GM23338 (cell line): ENCODE measurements around the gene SLC2A9.

Experiments used
- CTCF ChIP-seq, 2 experiments: fragments of 200-600 bp in 1 of 2; sonication (generic) in 1 of 2; conservative IDR thresholded peaks; 2 replicates each; pipeline versions ENCODE4 v1.5.1 to v1.6.1; 2016 to 2017; ENCODE audit warnings: antibody characterized with exemption in 2 of 2, low read depth in 2 of 2, mild to moderate bottlenecking in 2 of 2, moderate library complexity in 1 of 2
- EZH2phosphoT487 ChIP-seq: fragments of 200-600 bp; sonication (generic); IDR thresholded peaks from one replicate; pipeline ENCODE4 v1.8.1; 2018; ENCODE audit warnings: antibody characterized with exemption; ENCODE audit not compliant: unreplicated experiment
- JUNB ChIP-seq: IDR thresholded peaks from one replicate; pipeline ENCODE4 v1.6.1; 2016; ENCODE audit warnings: antibody characterized with exemption; ENCODE audit not compliant: unreplicated experiment
- POLR2AphosphoS5 ChIP-seq: IDR thresholded peaks from 2 replicates; pipeline ENCODE4 v1.6.1; 2016; ENCODE audit warnings: antibody characterized with exemption, low read depth
- REST ChIP-seq: IDR thresholded peaks from one replicate; pipeline ENCODE4 v1.6.1; 2018; ENCODE audit warnings: antibody characterized with exemption; ENCODE audit not compliant: unreplicated experiment
- STAT1 ChIP-seq: IDR thresholded peaks from one replicate; pipeline ENCODE4 v1.6.1; 2016; ENCODE audit warnings: antibody characterized with exemption; ENCODE audit not compliant: unreplicated experiment
- ZNF114 ChIP-seq: fragments of 250-450 bp; sonication (Bioruptor Pico); IDR thresholded peaks from 2 replicates; pipeline ENCODE4 v1.5.0; 2020; ENCODE audit warnings: mild to moderate bottlenecking, moderate library complexity

DNA sequence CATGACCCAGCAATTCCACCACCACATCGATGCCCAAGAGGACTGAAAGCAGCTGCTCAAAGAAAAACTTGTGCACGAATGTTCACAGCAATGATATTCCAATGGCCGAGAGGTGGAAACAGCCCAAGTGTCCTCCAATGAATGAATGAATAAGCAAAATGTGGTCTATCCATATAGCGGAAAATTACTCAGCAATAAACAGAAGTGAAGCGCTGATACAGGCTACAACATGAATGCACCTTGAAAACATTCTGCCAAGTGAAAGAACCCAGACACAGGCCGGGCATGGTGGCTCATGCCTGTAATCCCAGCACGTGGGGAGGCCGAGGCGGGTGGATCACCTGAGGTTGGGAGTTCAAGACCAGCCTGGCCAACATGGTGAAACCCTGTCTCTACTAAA, 5.2 kb upstream of the SLC2A9 start:
- TF ChIP-seq EZH2phosphoT487 (no peak), CTCF (conservative IDR thresholded peaks at IDR 0.05; ENCODE audit: low read depth in 2 of 2) (no peak), POLR2AphosphoS5 (no peak), ZNF114 (no peak), REST (no peak), STAT1 (no peak), JUNB (no peak)
